Prostate gland (tissue), 2 donors: Measurements from ENCODE around the gene ADO. TPM values are rescaled to one million over a fixed set of nuclear protein-coding genes. Genes with fewer than 3 reads are reported as not detected.

Source experiments
- DNase-seq: peaks from one replicate; pipeline ENCODE4 v3.0.0-alpha.2; 2019; ENCODE audit warnings: low spot score
- H3K27ac ChIP-seq, 2 donors: fragments of 200-600 bp; sonication (generic); 2 replicates each; pipeline ENCODE4 v1.5.1; 2017 to 2019
- H3K27me3 ChIP-seq: fragments of 200-600 bp; sonication (generic); replicated peaks from 2 replicates; pipeline ENCODE4 v1.5.1; 2019; ENCODE audit not compliant: insufficient read depth
- H3K36me3 ChIP-seq, 2 donors: fragments of 200-600 bp; sonication (generic); 1 replicate in 1 of 2; 2 replicates in 1 of 2; pipeline versions ENCODE4 v1.5.1 to v1.8.1; 2017 to 2019
- H3K4me1 ChIP-seq: fragments of 200-600 bp; sonication (generic); replicated peaks from 2 replicates; pipeline ENCODE4 v1.5.1; 2019
- H3K4me3 ChIP-seq, 2 donors: fragments of 200-600 bp; sonication (generic); 2 replicates each; pipeline ENCODE4 v1.5.1; 2017 to 2019
- H3K9me3 ChIP-seq: fragments of 200-600 bp; sonication (generic); 2 replicates; pipeline ENCODE4 v1.5.1; 2017
- CTCF ChIP-seq, 4 experiments: fragments of 200-600 bp in 2 of 4; fragments of 450-650 bp in 2 of 4; sonication (generic) in 2 of 4; IDR thresholded peaks; 1 replicate in 3 of 4; 2 replicates in 1 of 4; pipeline ENCODE4 v1.5.1; 2016 to 2019; ENCODE audit warnings: antibody characterized with exemption in 4 of 4, mild to moderate bottlenecking in 2 of 4, moderate library complexity in 2 of 4
- POLR2A ChIP-seq: fragments of 450-650 bp; IDR thresholded peaks from one replicate; pipeline ENCODE4 v1.6.1; 2016; ENCODE audit warnings: antibody characterized with exemption, mild to moderate bottlenecking
- POLR2AphosphoS5 ChIP-seq: sonication (generic); formaldehyde crosslinking; IDR thresholded peaks from one replicate; pipeline ENCODE4 v1.6.1; 2017; ENCODE audit warnings: antibody characterized with exemption
- WGBS: methylation state at CpG from one replicate; pipeline ENCODE4 v1.1.5; 2018; 5-methylcytosine and 5-hydroxymethylcytosine counted together
- intact Hi-C: fragments of 100-400 bp; cut with DNase I; formaldehyde crosslinking; loops from one replicate; pipeline ENCODE4 v1.14.2; 2022
- total RNA-seq, 2 donors: library from RNA; depleted of rRNA; stranded (reverse); fragments of >200 nt; gene quantifications; one replicate each; pipeline ENCODE4 v1.1.0, GENCODE V29; 2016

The ADO gene
- total RNA-seq, 2 donors from 2014 or later, result 25.0 to 37.4 TPM

DNA sequence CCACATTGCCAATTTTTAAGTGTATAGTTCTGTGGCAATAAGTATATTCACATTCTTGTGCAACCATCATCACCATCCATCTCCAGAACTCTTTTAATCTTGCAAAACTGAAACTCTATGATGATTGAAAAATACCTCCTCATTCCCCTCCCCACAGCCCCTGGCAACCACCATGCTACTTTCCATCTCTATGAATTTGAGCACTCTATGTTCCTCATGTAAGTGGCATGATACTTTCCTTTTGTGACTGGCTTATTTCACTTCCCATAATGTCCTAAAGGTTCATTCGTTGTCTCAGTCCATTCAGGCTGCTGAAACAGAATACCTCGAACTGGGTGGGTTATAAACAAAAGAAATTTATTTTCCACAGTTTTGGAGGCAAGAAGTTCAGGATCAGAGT is 35.1 kb downstream of the ADO start:
- Histone ChIP-seq H3K27me3 (no peaks in the 10 kb centered on the region), H3K36me3 (no peaks in the 10 kb centered on the region), H3K27ac (no peak overlapping the region), H3K9me3 (no peaks in the 10 kb centered on the region), H3K4me3 (no peak overlapping the region), H3K4me1 (no peaks in the 10 kb centered on the region)
- TF ChIP-seq POLR2A, result no peak
- TF ChIP-seq CTCF (IDR thresholded peaks at IDR 0.05), result no peak
- TF ChIP-seq POLR2AphosphoS5, result no peak
- WGBS, result 85% methylated on average over 2 of the region's 2 CpGs
- no peak for DNase-seq
- intact Hi-C loops, result no loop called here

GRCh38 chr10:62842983-62843382 is 38.5 kb downstream of the ADO start:
- H3K4me3 ChIP-seq, result no peak overlapping the region
- no peaks in the 10 kb centered on the region for H3K9me3 ChIP-seq
- no peaks in the 10 kb centered on the region for H3K36me3 ChIP-seq
- no peak overlapping the region for H3K27ac ChIP-seq
- no peaks in the 10 kb centered on the region for H3K4me1 ChIP-seq
- no peak for TF ChIP-seq CTCF (IDR thresholded peaks at IDR 0.05)
- TF ChIP-seq POLR2A, result no peak
- TF ChIP-seq POLR2AphosphoS5, result no peak
- 65% methylated on average over 1 of the region's 1 CpG for WGBS
- no peak for DNase-seq
- intact Hi-C loops, result no loop called here
- no peaks in the 10 kb centered on the region for H3K27me3 ChIP-seq

DNA sequence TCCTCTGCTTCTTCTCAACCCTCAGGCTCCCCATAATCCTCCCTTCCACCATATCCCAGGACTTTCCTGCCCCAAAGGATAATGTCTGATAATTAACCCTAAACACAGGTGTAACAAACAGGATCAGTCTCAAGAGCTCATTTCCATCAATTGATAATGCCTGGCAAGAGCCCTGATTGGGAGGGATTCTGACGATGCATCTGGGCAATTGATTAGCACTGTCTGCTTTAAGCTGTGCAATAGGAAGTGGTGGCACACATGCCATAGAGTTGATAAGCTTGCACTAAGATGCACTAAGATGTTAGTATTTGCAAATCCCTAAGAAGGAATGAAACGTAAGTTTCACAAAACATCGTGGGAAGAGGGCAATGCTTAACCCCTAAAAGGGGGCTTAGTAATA is 39.1 kb downstream of the ADO start:
- no peaks in the 10 kb centered on the region for H3K4me1 ChIP-seq
- intact Hi-C loops, result no loop called here
- no peak overlapping the region for H3K27ac ChIP-seq
- 85% methylated on average over 3 of the region's 3 CpGs for WGBS
- H3K4me3 ChIP-seq, result no peak overlapping the region
- H3K27me3 ChIP-seq, result no peaks in the 10 kb centered on the region
- H3K9me3 ChIP-seq, result no peaks in the 10 kb centered on the region
- TF ChIP-seq CTCF (IDR thresholded peaks at IDR 0.05) (no peak), POLR2A (no peak), POLR2AphosphoS5 (no peak)
- no peaks in the 10 kb centered on the region for H3K36me3 ChIP-seq
- DNase-seq, result no peak

DNA sequence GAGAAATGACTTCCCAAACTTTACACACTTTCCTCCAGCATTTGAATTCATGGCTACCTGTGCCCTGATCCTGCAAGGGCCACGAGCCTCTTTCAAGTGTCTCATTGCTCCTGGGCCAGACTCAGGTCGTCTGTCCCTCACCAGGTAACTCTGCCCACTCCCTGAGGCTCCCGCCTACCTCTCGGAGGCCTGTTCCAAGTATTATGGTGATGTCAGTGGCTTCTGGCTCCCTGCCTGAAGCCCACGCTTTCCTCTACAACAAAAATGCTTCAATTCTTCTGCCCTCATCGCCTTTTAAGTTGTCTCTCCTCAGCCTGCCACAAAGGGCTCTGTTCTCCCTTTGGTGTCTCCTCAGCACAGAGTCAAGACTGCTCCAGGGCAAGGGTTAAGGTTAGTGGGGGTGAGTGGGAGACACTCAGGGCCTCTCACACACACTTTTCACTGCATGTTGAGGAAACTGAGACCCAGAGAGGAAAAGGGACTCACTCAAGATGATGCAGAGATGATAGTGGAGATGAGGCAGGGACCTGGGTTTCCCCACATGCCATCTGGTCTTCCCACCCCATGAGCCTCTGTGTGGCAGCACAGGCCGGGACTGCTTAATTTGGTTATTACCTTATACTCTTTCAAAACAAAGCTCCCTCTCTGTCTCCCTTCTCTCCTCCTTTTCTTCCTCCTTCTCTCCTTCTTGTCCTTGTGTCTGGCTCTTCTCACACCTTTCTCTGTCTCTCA is 39.9 kb downstream of the ADO start:
- TF ChIP-seq POLR2AphosphoS5 (no peak), POLR2A (no peak), CTCF (IDR thresholded peaks at IDR 0.05) (no peak)
- DNase-seq, result no peak
- Histone ChIP-seq H3K27ac (no peak overlapping the region), H3K4me3 (no peak overlapping the region), H3K36me3 (no peaks in the 10 kb centered on the region), H3K4me1 (no peaks in the 10 kb centered on the region), H3K9me3 (no peaks in the 10 kb centered on the region), H3K27me3 (no peaks in the 10 kb centered on the region)
- intact Hi-C loops, result no loop called here
- WGBS, result 71% methylated on average over 7 of the region's 7 CpGs

DNA sequence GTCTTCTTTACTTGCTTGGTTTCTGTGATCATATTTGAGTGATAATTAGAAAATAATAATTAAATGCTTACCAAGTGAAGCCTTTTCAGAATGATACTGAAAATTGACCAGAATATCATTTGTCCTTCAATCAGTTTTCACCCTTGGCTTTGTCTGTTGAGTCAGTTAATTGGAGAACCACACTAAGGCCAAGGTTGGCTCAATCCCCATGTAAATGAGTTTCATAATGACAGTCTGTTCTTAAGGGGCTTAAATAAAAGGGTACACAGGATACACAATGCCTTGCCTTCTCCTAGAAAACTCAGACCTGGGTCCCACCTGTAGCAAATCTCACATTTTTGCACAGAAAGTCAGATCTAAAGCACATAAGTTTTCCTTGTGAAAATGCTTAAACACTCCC is 42.9 kb downstream of the ADO start:
- Histone ChIP-seq H3K4me3 (no peak overlapping the region), H3K27me3 (no peaks in the 10 kb centered on the region), H3K4me1 (no peaks in the 10 kb centered on the region), H3K9me3 (no peaks in the 10 kb centered on the region), H3K36me3 (no peaks in the 10 kb centered on the region), H3K27ac (no peak overlapping the region)
- intact Hi-C loops, result no loop called here
- TF ChIP-seq CTCF (IDR thresholded peaks at IDR 0.05), result no peak
- TF ChIP-seq POLR2A, result no peak
- TF ChIP-seq POLR2AphosphoS5, result no peak
- no peak for DNase-seq
